Sigmoid colon (tissue), 7 donors: ENCODE results near the gene UST. TPM values are rescaled to one million over a fixed set of nuclear protein-coding genes. Genes with fewer than 3 reads are reported as not detected.

Source experiments
- DNase-seq: peaks from one replicate; pipeline ENCODE4 v3.0.0-alpha.2; 2019
- H3K27ac ChIP-seq, 4 donors: fragments of 200-600 bp; sonication (generic); one replicate each; pipeline ENCODE4 v1.5.1; 2016 to 2019; ENCODE audit warnings: mild to moderate bottlenecking in 1 of 4
- H3K27me3 ChIP-seq, 3 donors: fragments of 200-600 bp; sonication (generic); one replicate each; pipeline ENCODE4 v1.5.1; 2019; ENCODE audit warnings: mild to moderate bottlenecking in 1 of 3
- H3K36me3 ChIP-seq, 4 donors: fragments of 200-600 bp; sonication (generic); one replicate each; pipeline ENCODE4 v1.5.1; 2016 to 2019
- H3K4me1 ChIP-seq, 4 donors: fragments of 200-600 bp; sonication (generic); one replicate each; pipeline ENCODE4 v1.5.1; 2017 to 2019
- H3K4me3 ChIP-seq, 4 donors: fragments of 200-600 bp; sonication (generic); one replicate each; pipeline ENCODE4 v1.5.1; 2017 to 2019; ENCODE audit warnings: mild to moderate bottlenecking in 2 of 4, moderate library complexity in 1 of 4
- H3K9me3 ChIP-seq, 4 donors: fragments of 200-600 bp in 3 of 4; sonication (generic) in 3 of 4; one replicate each; pipeline versions ENCODE4 v1.5.1 to v1.6.1; 2013 to 2019
- CTCF ChIP-seq, 4 experiments: fragments of 450-650 bp in 3 of 4; fragments of 200-600 bp in 1 of 4; IDR thresholded peaks; one replicate each; pipeline ENCODE4 v1.5.1; 2016 to 2019; ENCODE audit warnings: antibody characterized with exemption in 4 of 4, mild to moderate bottlenecking in 3 of 4, moderate library complexity in 2 of 4
- EP300 ChIP-seq, 4 donors: sonication (generic); formaldehyde crosslinking; IDR thresholded peaks; one replicate each; pipeline ENCODE4 v1.6.1; 2017; ENCODE audit warnings: antibody characterized with exemption in 4 of 4
- POLR2A ChIP-seq, 2 donors: fragments of 450-650 bp; IDR thresholded peaks; one replicate each; pipeline ENCODE4 v1.6.1; 2016; ENCODE audit warnings: antibody characterized with exemption in 2 of 2, mild to moderate bottlenecking in 2 of 2, moderate library complexity in 2 of 2
- POLR2AphosphoS5 ChIP-seq, 4 donors: sonication (generic); formaldehyde crosslinking; IDR thresholded peaks; one replicate each; pipeline ENCODE4 v1.6.1; 2017; ENCODE audit warnings: antibody characterized with exemption in 4 of 4
- WGBS, 2 donors: extraction: QIAGEN DNeasy Blood & Tissue Kit; methylation state at CpG; one replicate each; pipeline ENCODE4 v1.1.7; 2013; 5-methylcytosine and 5-hydroxymethylcytosine counted together
- intact Hi-C: fragments of 100-400 bp; cut with DNase I; formaldehyde crosslinking; loops from one replicate; pipeline ENCODE4 v1.15.1; 2023
- polyA plus RNA-seq, 3 donors: library from polyadenylated mRNA; stranded (reverse); fragments of 200-250 nt; gene quantifications; one replicate each; pipeline ENCODE4 v1.2.3, GENCODE V29; 2013
- total RNA-seq, 4 donors: library from RNA; depleted of rRNA; stranded (reverse); fragments of >200 nt; gene quantifications; one replicate each; pipeline ENCODE4 v1.1.0, GENCODE V29; 2016
- donor health status: healthy with polysubstance abuse.
- donor health status: Bipolar disorder and iron deficiency.
- donor health status: healthy.

The UST gene
- total and polyA plus RNA-seq, 7 donors, result 0.46 to 35.2 (median 21.8) TPM

DNA sequence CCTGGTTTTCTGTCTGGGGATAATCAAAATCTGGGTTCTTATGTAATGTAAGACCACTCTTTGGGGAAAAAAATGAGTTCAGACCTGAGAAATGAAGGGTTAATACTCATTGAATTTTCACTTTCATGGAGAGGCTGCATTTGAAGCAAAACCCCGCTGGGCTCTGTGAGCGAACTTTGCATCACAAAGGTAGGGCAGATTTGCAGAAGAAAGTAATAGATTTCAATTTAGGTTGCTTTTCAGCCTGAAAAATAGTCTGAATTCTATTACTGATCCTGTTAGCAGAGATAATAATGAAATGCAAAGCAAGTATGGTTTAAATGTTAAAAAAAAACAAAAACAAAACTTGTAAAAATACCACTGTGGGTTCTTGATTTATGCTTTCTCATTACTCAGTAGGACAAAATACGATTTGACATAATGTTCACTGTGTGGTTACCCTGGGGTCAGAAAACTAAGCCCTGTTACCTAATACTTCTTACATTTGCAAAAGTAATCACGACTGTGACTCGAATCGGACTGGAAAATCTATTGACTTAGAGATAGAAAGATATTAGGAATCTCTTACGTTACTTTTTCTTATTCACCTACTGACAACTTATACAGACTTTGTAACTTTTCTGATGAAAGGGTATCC, 72.2 kb downstream of the UST start:
- TF ChIP-seq POLR2AphosphoS5 (IDR thresholded peaks at IDR 0.05), result no peak
- H3K4me3 ChIP-seq, result no peak overlapping the region
- intact Hi-C loops, result no loop called here
- no peaks in the 10 kb centered on the region for H3K9me3 ChIP-seq
- no peaks in the 10 kb centered on the region for H3K36me3 ChIP-seq
- no peaks in the 10 kb centered on the region for H3K27me3 ChIP-seq
- H3K4me1 ChIP-seq, result peaks cover 0 to 5% (median 0%) of the 10 kb centered on the region in 4 donors
- DNase-seq, result no peak
- 75 to 92% methylated on average over 7 of the region's 7 CpGs for WGBS, 2 donors
- H3K27ac ChIP-seq, result no peak overlapping the region

- H3K9me3 ChIP-seq, result no peaks in the 10 kb centered on the region
- TF ChIP-seq POLR2AphosphoS5 (IDR thresholded peaks at IDR 0.05) (no peak), CTCF (IDR thresholded peaks at IDR 0.05) (no peak)
- no peak for DNase-seq
- no peak overlapping the region for H3K27ac ChIP-seq
- H3K27me3 ChIP-seq, result no peaks in the 10 kb centered on the region
- H3K36me3 ChIP-seq, result no peaks in the 10 kb centered on the region
- H3K4me1 ChIP-seq, result peaks cover 0 to 5% (median 0%) of the 10 kb centered on the region in 4 donors
- 84 to 90% methylated on average over 6 of the region's 6 CpGs for WGBS, 2 donors
- no peak overlapping the region for H3K4me3 ChIP-seq
- intact Hi-C loops, result no loop called here
These were observed 73.0 kb downstream of the UST start for GRCh38 chr6:148819852-148820251.

- intact Hi-C loops, result no loop called here
- Histone ChIP-seq H3K4me1 (peaks cover 0 to 13% (median 3%) of the 10 kb centered on the region in 4 donors), H3K27ac (no peak overlapping the region), H3K9me3 (no peaks in the 10 kb centered on the region), H3K36me3 (no peaks in the 10 kb centered on the region), H3K27me3 (no peaks in the 10 kb centered on the region), H3K4me3 (no peak overlapping the region)
- TF ChIP-seq POLR2A (IDR thresholded peaks at IDR 0.05), result no peak
- TF ChIP-seq CTCF (IDR thresholded peaks at IDR 0.05), result no peak
- TF ChIP-seq EP300 (IDR thresholded peaks at IDR 0.05), result no peak
- no peak for TF ChIP-seq POLR2AphosphoS5 (IDR thresholded peaks at IDR 0.05)
- no peak for DNase-seq
These were observed 76.0 kb downstream of the UST start for GRCh38 chr6:148822819-148823218.

GRCh38 chr6:148824291-148824690, 77.5 kb downstream of the UST start:
- intact Hi-C loops, result no loop called here
- H3K36me3 ChIP-seq, result no peaks in the 10 kb centered on the region

GRCh38 chr6:148824960-148825359, 78.1 kb downstream of the UST start:
- DNase-seq, result no peak
- Histone ChIP-seq H3K4me3 (no peak overlapping the region), H3K27me3 (no peaks in the 10 kb centered on the region), H3K9me3 (no peaks in the 10 kb centered on the region), H3K36me3 (no peaks in the 10 kb centered on the region), H3K27ac (no peak overlapping the region), H3K4me1 (peaks cover 0 to 26% (median 3%) of the 10 kb centered on the region in 4 donors)
- intact Hi-C loops, result no loop called here
- WGBS, 2 donors, result 90 to 92% methylated on average over 1 of the region's 1 CpG
- TF ChIP-seq EP300 (IDR thresholded peaks at IDR 0.05), result no peak
- no peak for TF ChIP-seq CTCF (IDR thresholded peaks at IDR 0.05)
- TF ChIP-seq POLR2AphosphoS5 (IDR thresholded peaks at IDR 0.05), result no peak
- no peak for TF ChIP-seq POLR2A (IDR thresholded peaks at IDR 0.05)

More at GRCh38 chr6:148824291-148824690, 77.5 kb downstream of the UST start:
- Histone ChIP-seq H3K27me3 (no peaks in the 10 kb centered on the region), H3K4me3 (no peak overlapping the region), H3K27ac (no peak overlapping the region), H3K4me1 (peaks cover 0 to 26% (median 3%) of the 10 kb centered on the region in 4 donors), H3K9me3 (no peaks in the 10 kb centered on the region)
- TF ChIP-seq EP300 (IDR thresholded peaks at IDR 0.05) (no peak), CTCF (IDR thresholded peaks at IDR 0.05) (no peak), POLR2AphosphoS5 (IDR thresholded peaks at IDR 0.05) (no peak), POLR2A (IDR thresholded peaks at IDR 0.05) (no peak)
- DNase-seq, result no peak
- WGBS, 2 donors, result 93 to 98% methylated on average over 1 of the region's 1 CpG
